Thoracic aorta (tissue), 2 donors: ENCODE measurements around the gene PAOX. TPM values are rescaled to one million over a fixed set of nuclear protein-coding genes. Genes with fewer than 3 reads are reported as not detected.

ENCODE experiments used
- ATAC-seq: fragments of 150-250 bp; one replicate; pipeline ENCODE4 v1.8.0; 2017; ENCODE audit warnings: low read depth; ENCODE audit not compliant: insufficient number of reproducible peaks, low FRiP score
- DNase-seq: peaks from one replicate; pipeline ENCODE4 v3.0.0-alpha.2; 2020; ENCODE audit warnings: low spot score
- H3K27ac ChIP-seq, 2 donors: fragments of 200-600 bp; sonication (generic); 1 replicate in 1 of 2; 2 replicates in 1 of 2; pipeline ENCODE4 v1.5.1; 2016; ENCODE audit warnings: mild to moderate bottlenecking in 2 of 2, moderate library complexity in 2 of 2
- H3K27me3 ChIP-seq: fragments of 200-600 bp; sonication (generic); replicated peaks from 2 replicates; pipeline ENCODE4 v1.6.0; 2016; ENCODE audit warnings: mild to moderate bottlenecking; ENCODE audit not compliant: insufficient read depth
- H3K36me3 ChIP-seq: fragments of 200-600 bp; sonication (generic); one replicate; pipeline ENCODE4 v1.5.1; 2016
- H3K4me1 ChIP-seq, 2 donors: fragments of 200-600 bp; sonication (generic); 1 replicate in 1 of 2; 2 replicates in 1 of 2; pipeline versions ENCODE4 v1.5.1 to v1.6.0; 2016; ENCODE audit warnings: low read depth in 2 of 2, mild to moderate bottlenecking in 1 of 2; ENCODE audit not compliant: control insufficient read depth in 1 of 2
- H3K4me3 ChIP-seq: fragments of 200-600 bp; sonication (generic); 2 replicates; pipeline ENCODE4 v1.5.1; 2016; ENCODE audit warnings: mild to moderate bottlenecking
- H3K9me3 ChIP-seq: fragments of 200-600 bp; sonication (generic); 2 replicates; pipeline ENCODE4 v1.5.1; 2016
- total RNA-seq, 2 donors: library from RNA; depleted of rRNA; stranded (reverse); fragments of >200 nt; gene quantifications; one replicate each; pipeline versions ENCODE4 v1.1.0 to v1.2.3, GENCODE V29; 2016
- TF ChIP-seq, protein P1 (sequence below): fragments of 200-600 bp; sonication (generic); IDR thresholded peaks from one replicate; pipeline ENCODE4 v1.5.1; 2019; ENCODE audit warnings: antibody characterized with exemption

PAOX gene
- total RNA-seq, 2 donors from 2014 or later: 7.0 to 9.1 TPM

GRCh38 chr10:133357285-133358161 lies 21.5 kb upstream of the PAOX start, which contains the start of gene FUOM:
Gene FUOM (minus strand): TSS chr10:133358019. CDS start chr10:133358007, 12 bp downstream.
- Histone ChIP-seq H3K4me1 (peaks cover 3 to 21% of the 10 kb centered on the region in 2 donors), H3K27ac (no peak within 1 kb of the TSS), H3K27me3 (no peaks in the 10 kb centered on the region), H3K4me3 (peak within 1 kb of the TSS; percentile 81), H3K9me3 (no peaks in the 10 kb centered on the region), H3K36me3 (peaks cover 2% of the 10 kb centered on the region)
- ATAC-seq (no peak), DNase-seq (no peak)
- TF ChIP-seq, protein P1, sequence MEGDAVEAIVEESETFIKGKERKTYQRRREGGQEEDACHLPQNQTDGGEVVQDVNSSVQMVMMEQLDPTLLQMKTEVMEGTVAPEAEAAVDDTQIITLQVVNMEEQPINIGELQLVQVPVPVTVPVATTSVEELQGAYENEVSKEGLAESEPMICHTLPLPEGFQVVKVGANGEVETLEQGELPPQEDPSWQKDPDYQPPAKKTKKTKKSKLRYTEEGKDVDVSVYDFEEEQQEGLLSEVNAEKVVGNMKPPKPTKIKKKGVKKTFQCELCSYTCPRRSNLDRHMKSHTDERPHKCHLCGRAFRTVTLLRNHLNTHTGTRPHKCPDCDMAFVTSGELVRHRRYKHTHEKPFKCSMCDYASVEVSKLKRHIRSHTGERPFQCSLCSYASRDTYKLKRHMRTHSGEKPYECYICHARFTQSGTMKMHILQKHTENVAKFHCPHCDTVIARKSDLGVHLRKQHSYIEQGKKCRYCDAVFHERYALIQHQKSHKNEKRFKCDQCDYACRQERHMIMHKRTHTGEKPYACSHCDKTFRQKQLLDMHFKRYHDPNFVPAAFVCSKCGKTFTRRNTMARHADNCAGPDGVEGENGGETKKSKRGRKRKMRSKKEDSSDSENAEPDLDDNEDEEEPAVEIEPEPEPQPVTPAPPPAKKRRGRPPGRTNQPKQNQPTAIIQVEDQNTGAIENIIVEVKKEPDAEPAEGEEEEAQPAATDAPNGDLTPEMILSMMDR: no peak

DNA sequence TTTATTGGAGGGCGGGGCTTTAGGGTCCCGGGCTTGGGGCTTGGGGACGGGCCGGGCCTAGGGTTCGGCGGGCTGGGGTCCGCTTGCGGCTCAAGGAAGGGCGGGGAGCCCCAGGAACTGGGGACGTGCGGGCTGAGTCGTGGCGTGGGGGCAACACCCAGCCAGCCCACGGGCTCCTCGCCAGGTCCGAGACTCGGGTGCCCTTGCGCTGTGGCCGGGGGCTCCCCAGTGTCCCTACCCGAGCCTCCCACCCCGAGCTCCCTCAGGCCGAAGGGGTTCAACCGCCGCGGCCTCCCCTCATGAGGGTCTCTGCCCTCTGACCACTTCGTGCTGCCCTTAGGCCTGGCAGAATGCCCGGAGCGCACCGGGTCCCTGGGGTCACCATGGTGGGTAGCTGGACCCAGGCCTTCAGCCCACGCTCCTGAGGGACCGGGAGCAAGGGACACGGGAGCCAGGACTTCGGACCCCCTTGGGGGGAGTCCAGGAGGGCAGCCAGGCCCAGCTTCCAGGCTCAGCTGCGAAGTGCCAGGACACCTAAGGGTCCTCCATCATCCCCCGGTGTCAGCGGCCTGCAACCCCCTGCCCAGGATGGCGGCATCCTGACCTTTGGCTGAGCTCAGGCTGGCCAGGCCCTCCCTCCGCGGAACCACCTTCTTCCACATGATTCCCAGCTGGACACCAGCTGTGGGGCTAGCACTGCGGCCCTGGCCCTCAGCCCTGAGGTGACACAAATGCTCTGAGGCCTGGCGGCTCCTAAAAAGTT lies 20.7 kb upstream of the PAOX start:
- TF ChIP-seq, protein P1: no peak
- ATAC-seq (no peak), DNase-seq (no peak)

GRCh38 chr10:133358925-133359310 lies 20.1 kb upstream of the PAOX start:
- Histone ChIP-seq H3K27ac (no peak overlapping the region), H3K36me3 (peaks cover 6% of the 10 kb centered on the region), H3K4me3 (no peak overlapping the region), H3K4me1 (peaks cover 3 to 21% of the 10 kb centered on the region in 2 donors), H3K9me3 (no peaks in the 10 kb centered on the region), H3K27me3 (no peaks in the 10 kb centered on the region)
- TF ChIP-seq, protein P1: no peak
- DNase-seq (no peak), ATAC-seq (no peak)

More for the DNA sequence above, 20.7 kb upstream of the PAOX start:
- H3K27ac ChIP-seq: no peak overlapping the region
- peaks cover 3 to 21% of the 10 kb centered on the region in 2 donors for H3K4me1 ChIP-seq
- no peaks in the 10 kb centered on the region for H3K27me3 ChIP-seq
- H3K36me3 ChIP-seq: peaks cover 6% of the 10 kb centered on the region
- no peaks in the 10 kb centered on the region for H3K9me3 ChIP-seq
- H3K4me3 ChIP-seq: no peak overlapping the region

DNA sequence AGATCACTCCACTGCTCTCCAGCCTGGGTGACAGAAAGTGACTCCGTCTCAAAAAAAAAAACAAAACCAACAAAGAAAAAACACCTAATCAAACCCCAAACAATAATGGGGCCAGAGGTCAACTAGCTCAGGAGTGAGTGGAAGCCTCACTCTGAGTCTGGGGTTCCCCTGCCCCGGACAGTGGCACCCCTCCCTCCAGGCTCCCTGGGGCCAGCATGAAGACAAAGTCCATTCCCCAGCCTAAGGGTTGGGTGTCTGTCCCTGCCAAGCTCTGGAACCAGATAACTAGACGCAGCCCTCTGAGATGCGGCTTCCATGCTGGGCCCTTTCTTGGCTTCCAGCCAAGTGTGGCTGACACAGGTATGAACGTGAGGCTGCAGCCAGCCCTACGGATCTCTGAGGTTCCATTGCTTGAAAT lies 19.5 kb upstream of the PAOX start:
- Histone ChIP-seq H3K4me1 (peaks cover 3 to 21% of the 10 kb centered on the region in 2 donors), H3K4me3 (no peak overlapping the region), H3K9me3 (no peaks in the 10 kb centered on the region), H3K36me3 (peaks cover 8% of the 10 kb centered on the region), H3K27me3 (no peaks in the 10 kb centered on the region), H3K27ac (no peak overlapping the region)
- no peak for ATAC-seq
- DNase-seq: no peak
- TF ChIP-seq, protein P1: no peak
